Skeletal muscle satellite cell (primary cell): ENCODE data around the gene LINC00632.

Experiments
- H3K27me3 ChIP-seq: 2 replicates; pipeline ENCODE4 v1.7.0; 2013; ENCODE audit warnings: low read length; ENCODE audit not compliant: control insufficient read depth, insufficient read depth
- H3K36me3 ChIP-seq: 2 replicates; pipeline ENCODE4 v1.7.0; 2013; ENCODE audit warnings: mild to moderate bottlenecking, control low read depth, low read length; ENCODE audit not compliant: insufficient read depth
- H3K4me1 ChIP-seq: 2 replicates; pipeline ENCODE4 v1.7.0; 2013; ENCODE audit warnings: low read length; ENCODE audit not compliant: control insufficient read depth, insufficient read depth
- H3K4me2 ChIP-seq: 2 replicates; pipeline ENCODE4 v1.7.0; 2013; ENCODE audit warnings: mild to moderate bottlenecking, low read length
- H3K4me3 ChIP-seq: 2 replicates; pipeline ENCODE4 v1.7.0; 2013; ENCODE audit warnings: low read length
- H3K9ac ChIP-seq: 2 replicates; pipeline ENCODE4 v1.7.0; 2013; ENCODE audit warnings: mild to moderate bottlenecking, low read depth, low read length, moderate library complexity
- H3K9me3 ChIP-seq: replicated peaks from 2 replicates; pipeline ENCODE4 v1.7.0; 2013; ENCODE audit warnings: mild to moderate bottlenecking, control low read depth, low read length

LINC00632 gene

GRCh38 chrX:140765043-140765784 lies 55.7 kb downstream of the LINC00632 start:
- Histone ChIP-seq H3K36me3 (no peaks in the 10 kb centered on the region), H3K4me3 (peak overlapping the region; percentile 86), H3K4me1 (peaks cover 12% of the 10 kb centered on the region), H3K4me2 (peak overlapping the region; percentile 89), H3K27me3 (no peaks in the 10 kb centered on the region), H3K9me3 (no peaks in the 10 kb centered on the region), H3K9ac (peak overlapping the region; percentile 89)

DNA sequence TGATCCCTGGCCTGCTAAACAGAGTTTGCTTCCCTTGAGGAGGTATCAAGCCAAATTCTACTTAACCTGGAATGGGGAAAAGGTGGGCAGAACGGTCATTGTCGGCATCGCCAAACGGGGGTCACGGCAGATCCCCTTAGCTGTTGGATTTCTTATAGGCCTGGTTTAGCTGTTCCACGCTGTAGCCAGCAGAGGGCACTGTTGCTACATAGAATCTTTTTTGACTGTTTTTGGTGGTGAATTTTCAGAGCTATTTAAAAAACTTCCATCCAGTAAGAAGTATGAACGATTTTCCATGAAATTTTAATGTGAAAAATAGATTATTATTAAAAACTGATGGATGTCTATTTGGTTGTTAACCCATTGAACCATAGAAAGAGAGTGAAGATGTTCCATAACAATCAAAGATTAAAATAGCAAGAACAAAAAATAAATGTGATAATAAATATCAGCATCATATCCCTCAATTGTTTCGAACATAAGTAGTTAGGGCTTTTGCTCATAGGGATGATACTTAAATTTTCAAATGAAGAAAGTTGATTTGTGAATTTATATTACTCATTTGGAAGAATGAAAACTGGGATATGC lies 56.6 kb downstream of the LINC00632 start:
- H3K36me3 ChIP-seq, result no peaks in the 10 kb centered on the region
- H3K4me1 ChIP-seq, result peaks cover 12% of the 10 kb centered on the region
- H3K9ac ChIP-seq, result peak overlapping the region; percentile 89
- no peaks in the 10 kb centered on the region for H3K27me3 ChIP-seq
- no peaks in the 10 kb centered on the region for H3K9me3 ChIP-seq
- peak overlapping the region; percentile 86 for H3K4me3 ChIP-seq
- peak overlapping the region; percentile 89 for H3K4me2 ChIP-seq

DNA sequence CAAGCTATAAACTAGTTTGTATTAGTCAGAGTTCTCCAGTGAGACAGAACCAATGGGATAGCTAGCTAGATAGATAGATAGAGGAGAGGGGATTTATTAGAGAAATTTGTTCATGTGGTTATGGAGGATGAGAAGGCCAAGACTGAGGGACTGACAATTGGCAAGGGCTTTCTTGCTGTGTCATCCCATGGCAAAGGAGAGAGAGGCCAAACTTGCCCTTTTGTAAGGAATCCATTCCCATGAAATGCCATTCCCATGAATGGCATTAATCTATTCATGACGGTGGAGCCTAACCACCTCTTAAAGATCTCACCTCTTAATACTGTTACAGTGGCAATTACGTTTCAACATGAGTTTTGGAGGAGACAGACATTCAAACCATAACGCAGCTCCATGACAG lies 58.1 kb downstream of the LINC00632 start:
- H3K9ac ChIP-seq, result no peak overlapping the region
- no peak overlapping the region for H3K4me3 ChIP-seq

DNA sequence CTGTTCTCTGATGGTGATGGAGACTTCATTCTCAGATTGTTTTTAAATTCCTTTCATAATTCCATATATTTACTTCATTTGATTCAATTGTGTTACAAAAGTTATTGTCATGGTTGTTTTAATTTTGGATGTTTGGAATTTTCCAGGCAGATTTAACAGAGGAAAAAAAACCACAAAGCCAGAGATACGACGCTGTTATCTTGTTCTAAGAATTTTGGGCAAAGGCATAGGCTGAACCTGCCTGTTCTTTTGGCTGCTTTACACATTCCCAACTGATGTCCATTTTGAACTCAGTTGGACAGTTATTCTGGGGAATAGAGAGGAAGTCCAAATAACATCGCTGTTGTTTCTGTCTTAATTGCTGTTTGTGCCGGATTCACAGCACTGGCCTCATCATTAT lies 65.7 kb downstream of the LINC00632 start:
- Histone ChIP-seq H3K4me2 (no peak overlapping the region), H3K4me1 (no peaks in the 10 kb centered on the region), H3K9ac (no peak overlapping the region), H3K36me3 (no peaks in the 10 kb centered on the region), H3K9me3 (no peaks in the 10 kb centered on the region), H3K4me3 (no peak overlapping the region), H3K27me3 (no peaks in the 10 kb centered on the region)

More for the DNA sequence above, 58.1 kb downstream of the LINC00632 start:
- H3K36me3 ChIP-seq, result no peaks in the 10 kb centered on the region
- peak overlapping the region; percentile 89 for H3K4me2 ChIP-seq
- no peaks in the 10 kb centered on the region for H3K9me3 ChIP-seq
- peaks cover 12% of the 10 kb centered on the region for H3K4me1 ChIP-seq
- no peaks in the 10 kb centered on the region for H3K27me3 ChIP-seq

- Histone ChIP-seq H3K4me1 (no peaks in the 10 kb centered on the region), H3K36me3 (no peaks in the 10 kb centered on the region), H3K4me2 (no peak overlapping the region), H3K9ac (no peak overlapping the region), H3K9me3 (no peaks in the 10 kb centered on the region), H3K4me3 (no peak overlapping the region), H3K27me3 (no peaks in the 10 kb centered on the region)
These were observed 66.8 kb downstream of the LINC00632 start for GRCh38 chrX:140776320-140776719.

GRCh38 chrX:140794642-140795041 lies 85.1 kb downstream of the LINC00632 start:
- Histone ChIP-seq H3K36me3 (no peaks in the 10 kb centered on the region), H3K4me1 (no peaks in the 10 kb centered on the region), H3K9ac (no peak overlapping the region), H3K27me3 (no peaks in the 10 kb centered on the region), H3K9me3 (no peaks in the 10 kb centered on the region), H3K4me2 (no peak overlapping the region), H3K4me3 (no peak overlapping the region)

GRCh38 chrX:140799216-140799615 lies 89.7 kb downstream of the LINC00632 start:
- H3K36me3 ChIP-seq, result no peaks in the 10 kb centered on the region
- no peaks in the 10 kb centered on the region for H3K4me1 ChIP-seq
- H3K4me3 ChIP-seq, result no peak overlapping the region
- no peaks in the 10 kb centered on the region for H3K27me3 ChIP-seq
- H3K9me3 ChIP-seq, result no peaks in the 10 kb centered on the region
- no peak overlapping the region for H3K4me2 ChIP-seq
- no peak overlapping the region for H3K9ac ChIP-seq

- no peaks in the 10 kb centered on the region for H3K4me1 ChIP-seq
- H3K4me2 ChIP-seq, result no peak overlapping the region
- H3K9ac ChIP-seq, result no peak overlapping the region
- H3K36me3 ChIP-seq, result no peaks in the 10 kb centered on the region
- H3K4me3 ChIP-seq, result no peak overlapping the region
- no peaks in the 10 kb centered on the region for H3K9me3 ChIP-seq
- H3K27me3 ChIP-seq, result no peaks in the 10 kb centered on the region
These were observed 94.7 kb downstream of the LINC00632 start for GRCh38 chrX:140804292-140804691.

DNA sequence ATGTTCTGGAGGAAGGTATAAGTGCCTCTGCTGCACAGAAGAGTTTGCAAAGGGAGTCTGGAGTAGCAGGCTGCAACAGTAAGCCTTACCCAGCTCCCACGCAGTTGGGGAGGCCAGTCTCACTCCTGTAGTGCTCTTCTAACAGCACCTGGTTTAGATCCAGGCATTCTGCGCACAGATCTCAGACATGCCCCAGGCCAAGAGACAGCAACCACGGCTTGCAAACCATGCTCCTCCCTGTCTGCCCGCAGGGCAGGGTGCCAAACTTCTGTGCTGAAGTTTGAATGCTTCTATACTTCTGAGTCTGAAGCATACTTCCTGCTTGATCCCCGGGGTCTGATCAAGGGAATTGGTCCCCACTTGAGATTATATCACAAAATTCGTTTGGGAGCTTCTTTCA lies 106.3 kb downstream of the LINC00632 start:
- Histone ChIP-seq H3K36me3 (no peaks in the 10 kb centered on the region), H3K9me3 (no peaks in the 10 kb centered on the region), H3K27me3 (no peaks in the 10 kb centered on the region), H3K4me2 (no peak overlapping the region), H3K4me1 (no peaks in the 10 kb centered on the region), H3K4me3 (no peak overlapping the region), H3K9ac (no peak overlapping the region)

- no peaks in the 10 kb centered on the region for H3K36me3 ChIP-seq
- H3K27me3 ChIP-seq, result no peaks in the 10 kb centered on the region
- no peaks in the 10 kb centered on the region for H3K9me3 ChIP-seq
- H3K4me2 ChIP-seq, result no peak overlapping the region
- no peak overlapping the region for H3K9ac ChIP-seq
- H3K4me3 ChIP-seq, result no peak overlapping the region
- H3K4me1 ChIP-seq, result no peaks in the 10 kb centered on the region
These were observed 108.4 kb downstream of the LINC00632 start for GRCh38 chrX:140817943-140818342.

DNA sequence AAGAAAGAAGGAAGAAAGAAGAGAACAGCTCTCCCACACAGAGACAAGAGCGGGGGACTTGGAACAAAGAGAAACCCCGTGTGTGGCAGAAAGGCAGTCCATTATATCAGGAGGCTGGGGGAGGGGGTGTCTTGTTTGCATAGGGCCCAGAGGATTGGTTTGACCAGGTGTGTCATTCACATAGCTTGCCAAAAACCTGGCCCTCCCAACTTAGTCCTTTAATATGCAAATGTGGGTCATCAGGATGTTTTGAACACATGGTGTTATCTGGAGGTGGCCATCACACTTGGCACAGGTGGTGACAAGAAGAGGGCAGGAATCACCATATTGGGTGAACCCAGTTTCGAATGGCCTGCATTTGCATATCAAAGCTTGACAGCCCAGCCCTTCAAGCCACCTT lies 111.7 kb downstream of the LINC00632 start:
- no peaks in the 10 kb centered on the region for H3K36me3 ChIP-seq
- no peak overlapping the region for H3K4me3 ChIP-seq
- no peaks in the 10 kb centered on the region for H3K4me1 ChIP-seq
- no peak overlapping the region for H3K9ac ChIP-seq
- H3K9me3 ChIP-seq, result no peaks in the 10 kb centered on the region
- no peak overlapping the region for H3K4me2 ChIP-seq
- no peaks in the 10 kb centered on the region for H3K27me3 ChIP-seq

DNA sequence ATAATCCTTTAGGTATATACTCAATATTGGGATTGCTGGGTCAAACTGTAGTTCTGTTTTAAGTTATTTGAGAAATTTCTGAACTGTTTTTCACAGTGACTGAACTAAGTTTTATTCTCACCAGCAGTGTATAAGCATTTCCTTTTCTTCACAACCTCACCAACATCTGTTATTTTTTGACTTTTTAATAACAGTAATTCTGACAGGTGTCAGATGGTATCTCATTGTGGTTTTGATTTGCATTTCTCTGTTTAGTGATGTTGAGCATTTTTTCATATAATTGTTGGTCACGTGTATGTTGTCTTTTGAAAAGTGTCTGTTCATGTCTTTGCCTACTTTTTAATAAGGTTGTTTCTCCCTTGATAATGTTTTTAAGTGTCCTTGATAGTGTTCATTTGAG lies 112.6 kb downstream of the LINC00632 start:
- no peak overlapping the region for H3K9ac ChIP-seq
- H3K36me3 ChIP-seq, result no peaks in the 10 kb centered on the region
- no peaks in the 10 kb centered on the region for H3K4me1 ChIP-seq
- no peak overlapping the region for H3K4me2 ChIP-seq
- no peaks in the 10 kb centered on the region for H3K9me3 ChIP-seq
- H3K4me3 ChIP-seq, result no peak overlapping the region
- no peaks in the 10 kb centered on the region for H3K27me3 ChIP-seq
